ENCODE data around the gene RMND5A. TPM values are rescaled to one million over a fixed set of nuclear protein-coding genes. Genes with fewer than 3 reads are reported as not detected.

The RMND5A gene
- total RNA-seq, 1 donor from 2014 or later: 32.1 TPM

- ATAC-seq: no peak
- intact Hi-C loops (cut with DNase I): no loop called here
- H3K36me3 ChIP-seq: no peaks in the 10 kb centered on the region
- no peak for DNase-seq
- no peaks in the 10 kb centered on the region for H3K27me3 ChIP-seq (ENCODE audit: low read depth)
- H3K9me3 ChIP-seq: no peaks in the 10 kb centered on the region
- no peak overlapping the region for H3K27ac ChIP-seq
- no peak overlapping the region for H3K4me3 ChIP-seq
- TF ChIP-seq CTCF (IDR thresholded peaks at IDR 0.05): no peak
- peaks cover 15% of the 10 kb centered on the region for H3K4me1 ChIP-seq
Observed at GRCh38 chr2:86675104-86675503, 45.0 kb upstream of the RMND5A start.

DNA sequence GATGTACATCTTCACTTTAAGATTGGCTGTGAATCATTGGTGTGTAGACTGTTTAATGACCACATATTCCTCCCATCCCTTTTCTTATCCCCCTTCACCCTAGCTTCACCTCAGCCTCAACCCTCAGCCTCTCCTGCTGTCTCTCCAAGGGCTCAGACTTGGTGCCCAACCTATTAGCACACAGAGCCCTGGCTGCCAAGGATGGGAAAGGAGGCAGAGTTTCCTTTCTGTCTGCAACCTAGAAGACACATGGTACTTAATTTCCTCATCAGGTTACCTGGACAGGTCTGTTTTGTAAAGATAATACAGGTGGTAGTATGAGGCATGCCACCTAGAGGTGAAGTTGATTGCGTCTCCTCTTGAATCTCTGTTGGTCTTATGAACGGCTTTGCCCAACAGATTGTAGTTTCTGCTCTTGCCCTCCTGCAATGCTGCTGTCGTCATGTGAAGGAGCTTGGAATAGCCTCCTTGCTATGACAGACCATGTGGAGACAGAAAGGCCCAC is 44.5 kb upstream of the RMND5A start:
- Histone ChIP-seq H3K27ac (no peak overlapping the region), H3K4me3 (no peak overlapping the region), H3K9me3 (no peaks in the 10 kb centered on the region), H3K4me1 (peaks cover 15% of the 10 kb centered on the region), H3K27me3 (ENCODE audit: low read depth) (no peaks in the 10 kb centered on the region), H3K36me3 (no peaks in the 10 kb centered on the region)
- intact Hi-C loops (cut with DNase I): no loop called here
- no peak for TF ChIP-seq CTCF (IDR thresholded peaks at IDR 0.05)
- ATAC-seq: peak in 1 of 2 donors; percentile 35
- no peak for DNase-seq

GRCh38 chr2:86677816-86678215 is 42.3 kb upstream of the RMND5A start:
- Histone ChIP-seq H3K9me3 (no peaks in the 10 kb centered on the region), H3K4me3 (no peak overlapping the region), H3K27me3 (ENCODE audit: low read depth) (no peaks in the 10 kb centered on the region), H3K4me1 (no peaks in the 10 kb centered on the region), H3K27ac (no peak overlapping the region), H3K36me3 (no peaks in the 10 kb centered on the region)
- TF ChIP-seq CTCF (IDR thresholded peaks at IDR 0.05): no peak
- intact Hi-C loops (cut with DNase I): no loop called here
- DNase-seq (no peak), ATAC-seq (no peak)

DNA sequence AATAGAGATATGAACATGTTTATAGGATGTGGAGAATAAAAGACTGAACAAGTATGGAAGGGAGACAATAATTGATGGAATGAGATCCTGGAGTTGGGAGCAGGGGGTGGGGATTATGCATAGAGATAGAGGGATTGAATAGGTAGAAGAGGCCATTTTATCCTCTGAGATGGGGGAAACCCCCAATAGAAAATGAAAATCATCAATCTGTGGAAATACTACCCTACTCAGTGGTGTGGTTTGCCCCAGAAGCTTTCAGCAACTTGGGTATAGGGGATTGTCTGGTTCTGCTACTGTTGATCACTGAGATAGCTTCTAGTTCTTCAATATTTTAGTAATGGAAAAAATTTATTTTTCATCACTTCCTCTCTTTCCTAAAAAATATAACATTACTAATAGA is 41.1 kb upstream of the RMND5A start:
- H3K4me1 ChIP-seq: no peaks in the 10 kb centered on the region
- no peak for DNase-seq

DNA sequence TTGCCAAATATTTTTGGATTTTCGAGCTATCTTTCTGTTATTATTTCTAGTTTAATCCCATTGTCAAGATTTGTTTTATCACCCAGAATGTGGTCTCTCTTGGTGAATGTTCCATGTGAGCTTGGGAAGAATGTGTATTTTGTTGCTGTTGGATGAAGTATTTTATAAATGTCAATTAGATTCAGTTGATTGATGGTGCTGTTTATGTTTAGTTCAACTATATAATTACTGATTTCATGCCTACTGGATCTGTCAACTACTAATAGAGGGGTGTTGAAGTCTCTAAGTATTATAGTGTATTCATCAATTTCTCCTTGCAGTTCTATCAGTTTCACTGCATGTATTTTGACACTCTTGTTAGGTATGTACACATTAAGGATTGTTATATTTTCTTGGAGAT is 34.7 kb upstream of the RMND5A start:
- H3K4me1 ChIP-seq: no peaks in the 10 kb centered on the region
- ATAC-seq (no peak), DNase-seq (no peak)
- no peaks in the 10 kb centered on the region for H3K9me3 ChIP-seq
- intact Hi-C loops (cut with DNase I): no loop called here
- no peaks in the 10 kb centered on the region for H3K27me3 ChIP-seq (ENCODE audit: low read depth)
- H3K36me3 ChIP-seq: no peaks in the 10 kb centered on the region
- H3K4me3 ChIP-seq: no peak overlapping the region
- no peak overlapping the region for H3K27ac ChIP-seq
- TF ChIP-seq CTCF (IDR thresholded peaks at IDR 0.05): no peak

More for the DNA sequence above, 41.1 kb upstream of the RMND5A start:
- H3K9me3 ChIP-seq: no peaks in the 10 kb centered on the region
- no peak for ATAC-seq
- H3K27me3 ChIP-seq (ENCODE audit: low read depth): no peaks in the 10 kb centered on the region
- TF ChIP-seq CTCF (IDR thresholded peaks at IDR 0.05): no peak
- no peak overlapping the region for H3K27ac ChIP-seq
- no peak overlapping the region for H3K4me3 ChIP-seq
- intact Hi-C loops (cut with DNase I): no loop called here
- no peaks in the 10 kb centered on the region for H3K36me3 ChIP-seq

- DNase-seq: no peak
- no peaks in the 10 kb centered on the region for H3K9me3 ChIP-seq
- ATAC-seq: no peak
- intact Hi-C loops (cut with DNase I): no loop called here
- H3K36me3 ChIP-seq: no peaks in the 10 kb centered on the region
- no peaks in the 10 kb centered on the region for H3K4me1 ChIP-seq
- no peak overlapping the region for H3K27ac ChIP-seq
- no peaks in the 10 kb centered on the region for H3K27me3 ChIP-seq (ENCODE audit: low read depth)
- TF ChIP-seq CTCF (IDR thresholded peaks at IDR 0.05): no peak
- no peak overlapping the region for H3K4me3 ChIP-seq
Observed at GRCh38 chr2:86686460-86686859, 33.6 kb upstream of the RMND5A start.

Measured in lower lobe of right lung (tissue), 2 donors.